ENCODE data around the gene FHDC1. TPM values are rescaled to one million over a fixed set of nuclear protein-coding genes. Genes with fewer than 3 reads are reported as not detected.
A peak's percentile ranks its signal among the peaks of the same experiment; 100 is the strongest.

FHDC1 gene
- total RNA-seq, 1 experiment from 2014 or later, result 2.0 TPM

GRCh38 chr4:152996672-152997071, 60.5 kb downstream of the FHDC1 start:
- H3K36me3 Mint-ChIP-seq (ENCODE audit: insufficient read depth, unreplicated experiment), result no peaks in the 10 kb centered on the region
- H3K9me3 Mint-ChIP-seq (ENCODE audit: unreplicated experiment), result no peaks in the 10 kb centered on the region
- intact Hi-C loops (cut with micrococcal nuclease), result no loop called here
- ChIA-PET POLR2A (interaction anchor here (0.7 to 3.7 kb wide), 6 partner anchors 9 to 61 kb away, joined by 3 to 53 read pairs (median 10); partner anchors contain the start of gene FHDC1), CTCF (interaction anchor here (0.6 to 1.1 kb wide), 3 partner anchors 26 to 516 kb away, joined by 3 read pairs; no protein-coding TSS in a partner anchor)
- no peak overlapping the region for H3K4me3 Mint-ChIP-seq (ENCODE audit: unreplicated experiment)
- H3K4me1 Mint-ChIP-seq (ENCODE audit: insufficient read depth, unreplicated experiment), result peaks cover 18% of the 10 kb centered on the region
- H3K27me3 Mint-ChIP-seq (ENCODE audit: insufficient read depth, unreplicated experiment), result no peaks in the 10 kb centered on the region
- DNase-seq (ENCODE audit: unreplicated experiment), result no peak
- BruUV-seq (replicated peaks), result no TSS peak
- TF ChIP-seq, protein P1, sequence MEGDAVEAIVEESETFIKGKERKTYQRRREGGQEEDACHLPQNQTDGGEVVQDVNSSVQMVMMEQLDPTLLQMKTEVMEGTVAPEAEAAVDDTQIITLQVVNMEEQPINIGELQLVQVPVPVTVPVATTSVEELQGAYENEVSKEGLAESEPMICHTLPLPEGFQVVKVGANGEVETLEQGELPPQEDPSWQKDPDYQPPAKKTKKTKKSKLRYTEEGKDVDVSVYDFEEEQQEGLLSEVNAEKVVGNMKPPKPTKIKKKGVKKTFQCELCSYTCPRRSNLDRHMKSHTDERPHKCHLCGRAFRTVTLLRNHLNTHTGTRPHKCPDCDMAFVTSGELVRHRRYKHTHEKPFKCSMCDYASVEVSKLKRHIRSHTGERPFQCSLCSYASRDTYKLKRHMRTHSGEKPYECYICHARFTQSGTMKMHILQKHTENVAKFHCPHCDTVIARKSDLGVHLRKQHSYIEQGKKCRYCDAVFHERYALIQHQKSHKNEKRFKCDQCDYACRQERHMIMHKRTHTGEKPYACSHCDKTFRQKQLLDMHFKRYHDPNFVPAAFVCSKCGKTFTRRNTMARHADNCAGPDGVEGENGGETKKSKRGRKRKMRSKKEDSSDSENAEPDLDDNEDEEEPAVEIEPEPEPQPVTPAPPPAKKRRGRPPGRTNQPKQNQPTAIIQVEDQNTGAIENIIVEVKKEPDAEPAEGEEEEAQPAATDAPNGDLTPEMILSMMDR (IDR thresholded peaks at IDR 0.05; ENCODE audit: unreplicated experiment), result no peak
- H3K27ac Mint-ChIP-seq (ENCODE audit: low read depth, unreplicated experiment), result no peak overlapping the region

- Mint-ChIP-seq H3K27me3 (ENCODE audit: insufficient read depth, unreplicated experiment) (no peaks in the 10 kb centered on the region), H3K36me3 (ENCODE audit: insufficient read depth, unreplicated experiment) (no peaks in the 10 kb centered on the region), H3K27ac (ENCODE audit: low read depth, unreplicated experiment) (peak overlapping the region; percentile 79), H3K4me1 (ENCODE audit: insufficient read depth, unreplicated experiment) (peaks cover 18% of the 10 kb centered on the region), H3K9me3 (ENCODE audit: unreplicated experiment) (no peaks in the 10 kb centered on the region), H3K4me3 (ENCODE audit: unreplicated experiment) (peak overlapping the region; percentile 43)
- TF ChIP-seq, protein P1 (IDR thresholded peaks at IDR 0.05; ENCODE audit: unreplicated experiment), result no peak
- ChIA-PET POLR2A (interaction anchor here (0.7 to 3.7 kb wide), 14 partner anchors 14 to 141 kb away, joined by 3 to 53 read pairs (median 5); partner anchors contain the start of gene FHDC1), CTCF (interaction anchor here (0.7 to 2.0 kb wide), 4 partner anchors 61 to 149 kb away, joined by 3 to 7 read pairs (median 4); partner anchors contain the start of gene FHDC1)
- DNase-seq (ENCODE audit: unreplicated experiment), result no peak
- intact Hi-C loops (cut with micrococcal nuclease), result no loop called here
- BruUV-seq (replicated peaks), result no TSS peak
Measured at GRCh38 chr4:152997288-152997687, 61.2 kb downstream of the FHDC1 start.

DNA sequence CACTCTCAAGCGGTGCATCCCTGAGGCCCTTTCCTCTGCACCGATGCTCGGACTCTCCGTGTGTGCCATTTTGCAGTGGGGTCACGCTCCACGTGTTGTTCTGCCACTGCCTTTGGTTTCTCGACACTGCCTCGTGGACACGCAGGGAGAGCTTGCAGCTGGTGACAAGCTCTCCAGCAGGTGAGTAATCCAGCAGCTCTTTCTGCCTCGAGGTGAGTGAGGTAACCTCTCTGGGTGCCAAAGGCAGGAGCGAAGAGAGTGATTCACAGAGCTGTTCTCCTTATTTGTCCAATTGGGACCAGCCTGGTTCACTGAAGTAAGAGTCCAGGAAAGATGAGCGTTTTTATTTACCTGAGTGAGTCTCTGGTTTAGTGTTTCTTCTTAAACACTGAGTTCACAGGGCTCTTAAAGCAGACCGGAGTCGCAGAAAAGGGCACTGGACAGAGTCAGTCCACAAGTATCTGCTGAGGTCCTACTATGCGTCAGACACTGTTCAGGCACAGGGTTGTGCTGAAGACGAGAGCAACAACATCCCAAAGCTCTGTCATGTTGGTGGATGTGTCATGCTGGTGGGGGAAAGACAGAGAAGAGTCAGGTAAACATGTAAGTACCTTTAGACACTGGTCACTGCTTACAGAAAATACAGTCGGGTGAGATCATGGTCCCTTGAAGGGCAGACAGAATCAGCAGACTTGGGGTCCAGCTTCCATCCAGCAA, 61.8 kb downstream of the FHDC1 start:
- ChIA-PET POLR2A (interaction anchor here (0.5 to 3.7 kb wide), 21 partner anchors 9 to 328 kb away, joined by 3 to 53 read pairs (median 4); partner anchors contain the start of gene FHDC1), CTCF (interaction anchor here (0.7 to 2.4 kb wide), 7 partner anchors 14 to 149 kb away, joined by 3 to 16 read pairs (median 4); partner anchors contain the start of gene FHDC1)
- Mint-ChIP-seq H3K27ac (ENCODE audit: low read depth, unreplicated experiment) (peak overlapping the region; percentile 79), H3K9me3 (ENCODE audit: unreplicated experiment) (no peaks in the 10 kb centered on the region), H3K36me3 (ENCODE audit: insufficient read depth, unreplicated experiment) (no peaks in the 10 kb centered on the region), H3K27me3 (ENCODE audit: insufficient read depth, unreplicated experiment) (no peaks in the 10 kb centered on the region), H3K4me3 (ENCODE audit: unreplicated experiment) (peak overlapping the region; percentile 43), H3K4me1 (ENCODE audit: insufficient read depth, unreplicated experiment) (peaks cover 18% of the 10 kb centered on the region)
- DNase-seq (ENCODE audit: unreplicated experiment), result peak; percentile 94
- TF ChIP-seq, protein P1 (IDR thresholded peaks at IDR 0.05; ENCODE audit: unreplicated experiment), result no peak
- intact Hi-C loops (cut with micrococcal nuclease), result no loop called here
- no TSS peak for BruUV-seq (replicated peaks)

DNA sequence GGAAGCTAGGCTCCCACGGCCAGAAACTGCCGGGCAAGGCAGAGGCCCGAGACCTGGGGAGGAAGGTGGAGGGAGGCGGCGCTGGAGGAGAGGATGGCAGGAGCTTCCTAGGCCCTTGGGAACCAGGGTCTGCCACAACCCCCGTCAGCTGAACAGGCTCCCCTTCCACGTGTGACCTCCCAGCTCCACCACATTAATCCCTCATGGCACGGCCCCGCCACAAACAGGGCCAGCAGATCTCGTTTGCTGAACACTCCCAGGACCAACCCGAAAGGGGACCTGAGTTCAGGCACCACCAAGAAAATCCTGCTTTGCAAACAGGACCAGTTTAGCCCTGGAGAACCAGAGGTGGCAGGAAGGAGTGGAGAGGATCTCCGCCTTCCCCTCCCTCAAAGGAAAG, 62.7 kb downstream of the FHDC1 start:
- H3K27ac Mint-ChIP-seq (ENCODE audit: low read depth, unreplicated experiment), result peak overlapping the region; percentile 79
- CTCF ChIA-PET, result interaction anchor here (2.0 to 2.4 kb wide), 2 partner anchors 85 to 128 kb away, joined by 7 to 16 read pairs; no protein-coding TSS in a partner anchor

More for the DNA sequence above, 62.7 kb downstream of the FHDC1 start:
- no peak overlapping the region for H3K4me3 Mint-ChIP-seq (ENCODE audit: unreplicated experiment)
- no TSS peak for BruUV-seq (replicated peaks)
- POLR2A ChIA-PET, result interaction anchor here (1.0 to 3.7 kb wide), 9 partner anchors 8 to 152 kb away, joined by 3 to 53 read pairs (median 6); partner anchors contain the start of gene FHDC1
- no peaks in the 10 kb centered on the region for H3K27me3 Mint-ChIP-seq (ENCODE audit: insufficient read depth, unreplicated experiment)
- TF ChIP-seq, protein P1 (IDR thresholded peaks at IDR 0.05; ENCODE audit: unreplicated experiment), result no peak
- no peaks in the 10 kb centered on the region for H3K9me3 Mint-ChIP-seq (ENCODE audit: unreplicated experiment)
- no peak for DNase-seq (ENCODE audit: unreplicated experiment)
- intact Hi-C loops (cut with micrococcal nuclease), result no loop called here
- H3K36me3 Mint-ChIP-seq (ENCODE audit: insufficient read depth, unreplicated experiment), result no peaks in the 10 kb centered on the region
- peaks cover 18% of the 10 kb centered on the region for H3K4me1 Mint-ChIP-seq (ENCODE audit: insufficient read depth, unreplicated experiment)
